Ammon's horn (tissue), 1 donor: ENCODE measurements around the gene OBP2A.

Source experiments
- DNase-seq: peaks from one replicate; pipeline ENCODE4 v3.0.0-alpha.2; 2016; ENCODE audit warnings: low spot score

The OBP2A gene

DNA sequence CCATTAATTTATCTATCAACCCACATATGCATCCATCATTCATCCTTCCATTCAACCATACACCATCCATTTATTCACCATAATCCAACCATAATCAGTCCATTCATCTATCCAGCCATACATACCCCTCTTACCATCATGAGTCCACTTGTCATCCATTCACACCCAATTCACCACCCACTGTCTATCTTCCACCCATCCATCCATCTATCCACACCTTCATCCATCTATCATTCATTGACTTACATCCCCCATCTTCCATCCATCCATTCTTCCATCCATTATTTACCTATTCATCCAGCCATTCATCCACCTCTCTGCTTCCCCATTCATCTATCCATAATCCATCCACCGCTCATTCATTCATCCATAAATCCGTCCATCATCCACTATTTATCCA, 33.4 kb downstream of the OBP2A start:
- DNase-seq = no peak

- DNase-seq = no peak
Measured at GRCh38 chr9:135579889-135580660, 34.1 kb downstream of the OBP2A start.

GRCh38 chr9:135580664-135581380, 34.9 kb downstream of the OBP2A start:
- DNase-seq = no peak

- DNase-seq = no peak
Measured at GRCh38 chr9:135581636-135582426, 35.9 kb downstream of the OBP2A start.

DNA sequence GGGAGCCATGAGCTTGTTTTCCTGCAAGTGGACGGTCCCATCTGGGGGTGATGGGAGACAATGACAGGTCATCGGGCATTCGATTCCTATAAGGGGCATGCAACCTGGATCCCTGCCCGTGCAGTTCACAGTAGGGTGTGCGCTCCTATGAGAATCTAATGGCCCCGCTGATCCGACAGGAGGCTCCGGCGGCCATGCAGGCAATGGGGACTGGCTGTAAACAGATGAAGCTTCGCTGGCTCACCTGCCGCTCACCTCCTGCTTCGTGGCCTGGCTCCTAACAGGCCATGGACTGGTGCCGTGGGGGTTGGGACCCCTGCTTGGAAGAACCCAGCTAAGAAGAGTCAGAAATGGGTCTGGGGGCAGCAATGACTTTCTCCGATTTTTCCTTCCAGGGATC, 36.6 kb downstream of the OBP2A start:
- no peak for DNase-seq

- DNase-seq = no peak
Measured at GRCh38 chr9:135582966-135583687, 37.2 kb downstream of the OBP2A start.

- no peak for DNase-seq
Measured at GRCh38 chr9:135583688-135584011, 37.7 kb downstream of the OBP2A start.

GRCh38 chr9:135584371-135584770, 38.4 kb downstream of the OBP2A start:
- no peak for DNase-seq

DNA sequence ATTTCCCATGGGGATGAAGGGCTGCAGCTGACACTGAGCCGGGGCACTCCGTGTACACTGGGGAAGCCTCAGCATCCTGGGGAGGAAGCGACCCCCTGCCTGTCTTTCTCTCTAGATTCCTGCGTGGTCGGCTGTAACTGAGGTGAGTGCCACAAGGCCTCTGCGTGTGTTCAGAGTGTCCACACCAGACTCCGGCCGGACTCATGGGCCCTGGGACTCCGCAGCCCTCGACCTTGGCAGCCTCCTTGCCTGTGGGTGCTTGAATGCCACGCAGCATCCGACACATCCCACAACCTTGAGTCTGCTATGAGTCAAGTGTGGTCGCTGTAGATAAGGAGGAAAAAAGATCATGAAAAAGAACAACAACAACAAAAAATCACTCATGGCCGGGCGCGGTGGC, 39.0 kb downstream of the OBP2A start:
- no peak for DNase-seq

DNA sequence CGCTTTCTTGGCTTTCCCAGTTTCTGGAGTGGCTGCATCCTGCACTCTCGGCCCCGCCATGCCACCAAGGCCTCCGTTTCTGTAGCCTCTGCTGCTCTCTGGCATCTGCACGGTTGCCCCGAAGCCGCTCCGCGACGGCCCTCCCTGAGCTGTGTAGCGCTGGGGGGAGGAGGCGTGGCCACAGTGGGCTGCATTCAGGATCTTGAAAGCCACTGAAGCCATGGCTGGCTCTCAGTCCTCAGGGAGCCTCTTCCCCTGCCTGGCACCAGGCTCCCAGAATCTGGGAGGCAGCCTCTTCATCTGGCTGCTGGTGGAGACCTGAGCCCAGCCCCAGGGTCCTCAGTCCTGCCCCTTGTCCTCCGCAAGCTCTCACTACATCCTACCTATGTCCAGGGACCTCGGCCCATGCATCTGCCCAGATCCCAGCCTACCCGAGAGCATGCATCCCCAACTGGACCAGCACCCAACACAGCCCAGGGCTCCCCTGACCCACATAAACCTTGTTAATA, 40.7 kb downstream of the OBP2A start:
- no peak for DNase-seq

GRCh38 chr9:135587658-135588057, 41.7 kb downstream of the OBP2A start:
- DNase-seq = no peak

DNA sequence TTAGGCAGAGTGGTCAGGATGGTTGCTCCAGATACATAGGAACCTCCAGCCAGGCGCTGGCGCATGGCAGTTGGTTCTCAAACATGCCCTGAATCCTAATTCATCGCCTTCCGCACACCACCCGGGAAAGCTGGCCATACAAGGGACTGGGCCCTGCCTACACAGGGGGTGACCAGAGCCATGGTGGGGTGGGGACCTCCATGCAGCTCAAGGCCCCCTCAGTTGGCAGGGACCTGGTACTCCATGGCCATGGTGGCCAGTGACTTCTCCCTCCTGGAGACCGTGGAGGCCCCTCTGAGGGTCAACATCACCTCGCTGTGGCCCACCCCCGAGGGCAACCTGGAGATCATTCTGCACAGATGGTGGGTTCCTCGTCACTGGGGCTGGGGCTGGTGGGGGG, 42.4 kb downstream of the OBP2A start:
- no peak for DNase-seq

GRCh38 chr9:135588886-135589595, 43.1 kb downstream of the OBP2A start:
- DNase-seq = no peak

GRCh38 chr9:135589596-135590485, 43.9 kb downstream of the OBP2A start:
- DNase-seq = no peak

- DNase-seq = no peak
Measured at GRCh38 chr9:135590486-135591079, 44.7 kb downstream of the OBP2A start.

DNA sequence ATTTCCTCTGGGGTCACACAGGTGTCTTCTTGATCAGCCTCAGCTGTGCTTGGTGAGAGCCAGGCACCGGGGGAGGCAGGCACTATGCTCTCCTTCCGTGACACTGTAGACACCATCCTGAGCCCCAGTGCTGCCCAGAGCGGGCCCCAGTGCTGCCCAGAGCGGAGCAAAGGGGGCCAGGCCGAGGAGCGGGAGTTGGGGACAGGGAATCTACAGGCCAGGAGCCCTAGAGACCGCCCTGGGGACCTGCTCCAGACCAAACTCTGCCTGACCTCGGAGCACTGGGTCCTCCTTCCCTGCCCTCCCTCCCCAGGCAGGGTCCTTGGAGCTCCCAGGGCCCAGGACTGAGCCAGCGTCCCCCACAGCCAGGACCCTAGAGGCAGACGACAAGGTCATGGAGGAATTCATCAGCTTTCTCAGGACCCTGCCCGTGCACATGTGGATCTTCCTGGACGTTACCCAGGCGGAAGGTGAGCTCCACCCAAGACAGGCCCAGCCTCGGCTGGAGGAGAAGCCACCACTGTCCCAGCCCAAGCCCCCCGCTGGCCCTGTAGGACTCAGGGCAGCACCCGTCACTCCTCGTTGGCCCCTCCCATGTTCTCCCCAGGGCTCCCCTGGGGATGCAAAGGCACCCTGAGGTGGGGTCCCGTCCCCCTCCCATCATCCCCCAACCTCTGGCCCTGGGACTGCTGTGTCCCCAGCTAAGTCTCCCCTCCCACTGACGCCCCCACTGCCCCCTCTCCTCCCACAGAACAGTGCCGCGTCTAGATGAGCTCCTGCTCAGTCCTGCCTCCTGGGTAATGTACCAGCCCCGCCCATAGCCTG, 45.8 kb downstream of the OBP2A start:
- DNase-seq = no peak

GRCh38 chr9:135592331-135592590, 46.3 kb downstream of the OBP2A start:
- no peak for DNase-seq

DNA sequence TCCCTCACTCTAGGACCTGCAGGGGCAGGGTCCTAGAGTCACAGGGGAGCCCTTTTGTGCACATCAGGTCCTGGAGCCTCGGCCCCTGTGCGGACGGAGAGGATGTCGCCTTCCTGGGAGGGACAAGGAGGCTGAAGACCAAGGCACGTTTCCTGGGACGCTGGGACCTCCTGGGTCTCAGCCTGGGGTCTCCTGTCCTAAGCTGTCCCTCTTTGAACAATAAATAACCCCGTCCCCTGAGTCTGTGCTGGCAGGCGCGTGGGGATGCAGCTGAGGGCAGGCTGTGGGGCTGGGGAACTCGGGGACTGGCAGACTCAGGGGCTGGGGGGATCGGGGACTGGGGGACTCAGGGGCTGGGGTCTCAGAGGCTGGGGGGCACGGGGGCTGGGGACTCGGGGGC, 46.7 kb downstream of the OBP2A start:
- DNase-seq = no peak

DNA sequence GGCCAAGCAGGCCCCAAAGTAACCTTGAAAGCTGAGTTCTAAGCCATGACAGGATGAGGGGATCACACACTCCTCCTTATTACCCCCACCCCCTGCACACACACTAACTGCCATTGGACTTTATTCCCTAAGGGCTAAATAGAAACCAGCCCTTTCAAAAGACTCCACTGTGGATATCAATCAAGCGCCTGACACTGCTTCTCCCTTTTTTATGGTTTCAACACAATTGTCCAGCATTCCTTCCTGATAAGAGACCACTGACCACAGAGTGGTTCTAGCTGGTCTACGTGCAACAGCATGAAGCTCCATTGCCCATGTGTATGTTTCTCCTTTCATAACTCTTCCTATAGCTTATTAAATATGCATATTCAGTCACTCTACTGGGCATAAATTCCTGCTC, 50.3 kb downstream of the OBP2A start:
- DNase-seq = no peak
